Activated T-cell treated with anti-CD3 and anti-CD28 coated beads, Interleukin-2, amount 50 U/mL, for 4 hours (primary cell): ENCODE measurements around the gene NELFCD. TPM values are rescaled to one million over a fixed set of nuclear protein-coding genes. Genes with fewer than 3 reads are reported as not detected.

Source experiments
- ATAC-seq, 2 donors: fragments of 200-7000 bp; cut with Tn5 transposase; one replicate each; pipeline ENCODE4 v1.10.0; 2021
- DNase-seq: peaks from one replicate; pipeline ENCODE4 v3.0.0-alpha.2; 2020
- H3K27me3 Mint-ChIP-seq: one replicate; pipeline ENCODE4 v1.8.0; 2021; ENCODE audit warnings: low read depth, mixed read lengths
- H3K36me3 Mint-ChIP-seq: one replicate; pipeline ENCODE4 v1.8.0; 2022; ENCODE audit warnings: mixed read lengths; ENCODE audit not compliant: insufficient read depth
- H3K4me1 Mint-ChIP-seq: one replicate; pipeline ENCODE4 v1.8.0; 2021; ENCODE audit warnings: low read depth, mixed read lengths
- H3K4me3 Mint-ChIP-seq: one replicate; pipeline ENCODE4 v1.8.0; 2021; ENCODE audit warnings: mild to moderate bottlenecking, moderate library complexity, mixed read lengths
- H3K9me3 Mint-ChIP-seq: one replicate; pipeline ENCODE4 v1.8.0; 2021; ENCODE audit warnings: mixed read lengths
- total RNA-seq, 3 donors: library from RNA; stranded (reverse); gene quantifications; one replicate each; pipeline ENCODE4 v1.2.1, GENCODE V29; 2021

Gene NELFCD
- total RNA-seq, 3 donors from 2014 or later, result 119 to 146 (median 128) TPM

DNA sequence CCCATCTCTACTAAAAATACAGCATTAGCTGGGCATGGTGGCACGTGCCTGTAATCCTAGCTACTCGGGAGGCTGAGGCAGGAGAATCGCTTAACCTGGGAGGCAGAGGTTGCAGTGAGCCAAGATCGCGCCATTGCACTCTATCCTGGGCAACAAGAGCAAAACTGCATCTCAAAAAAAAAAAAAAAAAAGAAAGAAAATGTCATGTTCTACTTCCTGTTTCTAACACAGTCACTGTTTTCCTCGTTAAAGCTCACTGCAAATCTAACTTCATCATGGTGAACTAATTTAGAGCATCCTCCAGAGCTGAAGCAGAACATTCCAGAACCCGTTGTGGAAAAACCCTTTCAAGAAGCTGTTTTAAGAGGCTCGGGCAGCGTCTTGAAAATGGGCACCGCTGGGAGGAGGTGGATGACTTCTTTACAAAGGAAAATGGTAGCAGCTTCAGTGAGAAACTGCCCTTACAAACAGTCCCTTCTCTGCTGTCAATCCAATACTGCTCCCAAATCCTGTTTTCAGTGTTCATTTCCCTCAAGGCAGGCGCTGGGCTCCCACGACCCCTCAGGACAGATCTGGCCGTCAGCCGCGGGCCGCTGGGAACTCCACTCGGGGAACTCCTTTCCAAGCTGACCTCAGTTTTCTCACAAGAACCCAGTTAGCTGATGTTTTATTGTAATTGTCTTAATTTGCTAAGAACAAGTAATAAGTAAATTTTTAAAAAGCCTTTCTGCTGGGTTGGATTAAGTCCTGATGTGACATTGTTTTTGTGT, 13.5 kb downstream of the NELFCD start:
- Mint-ChIP-seq H3K36me3 (peaks cover 49% of the 10 kb centered on the region), H3K27me3 (no peaks in the 10 kb centered on the region), H3K4me3 (no peak overlapping the region), H3K9me3 (no peaks in the 10 kb centered on the region), H3K4me1 (no peaks in the 10 kb centered on the region)
- DNase-seq (no peak), ATAC-seq (no peak)

DNA sequence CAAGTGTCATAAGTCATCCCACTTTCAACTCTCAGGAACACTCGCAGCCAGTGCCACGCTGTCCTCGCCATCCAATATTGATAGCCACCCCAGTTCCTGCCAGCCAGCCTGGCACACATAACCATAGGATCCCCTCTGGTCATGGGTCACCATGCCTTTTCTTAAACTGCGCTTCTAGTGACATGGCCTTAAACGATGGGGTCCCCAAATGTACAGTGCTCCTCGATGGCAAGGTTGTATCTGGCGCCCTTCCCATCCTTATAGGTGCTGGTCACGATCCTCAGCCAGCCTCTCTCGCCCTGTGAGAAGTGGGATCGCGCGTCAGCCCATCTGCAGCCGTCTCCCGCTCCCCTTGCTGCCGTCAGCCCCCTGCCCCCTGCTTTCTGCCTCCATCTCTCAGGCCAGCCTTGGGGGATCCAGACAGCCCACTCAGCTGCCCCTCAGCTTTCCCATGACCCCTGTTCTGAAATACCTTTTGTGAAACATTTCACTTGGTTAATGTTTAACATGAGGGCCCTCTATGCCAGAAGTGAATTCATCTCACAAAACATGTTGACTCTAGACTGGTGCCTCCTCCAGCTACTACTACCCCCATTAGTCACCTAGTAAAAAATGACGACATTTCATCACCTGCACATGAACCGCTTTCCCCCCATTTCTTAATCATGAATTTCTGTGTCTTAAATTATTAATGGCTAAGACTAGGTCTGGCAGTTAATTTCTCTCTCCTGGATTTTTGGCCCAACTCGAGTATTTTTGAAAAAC, 14.6 kb downstream of the NELFCD start:
- Mint-ChIP-seq H3K4me3 (no peak overlapping the region), H3K9me3 (no peaks in the 10 kb centered on the region), H3K36me3 (peaks cover 47% of the 10 kb centered on the region), H3K27me3 (no peaks in the 10 kb centered on the region), H3K4me1 (no peaks in the 10 kb centered on the region)
- ATAC-seq (no peak), DNase-seq (no peak)

DNA sequence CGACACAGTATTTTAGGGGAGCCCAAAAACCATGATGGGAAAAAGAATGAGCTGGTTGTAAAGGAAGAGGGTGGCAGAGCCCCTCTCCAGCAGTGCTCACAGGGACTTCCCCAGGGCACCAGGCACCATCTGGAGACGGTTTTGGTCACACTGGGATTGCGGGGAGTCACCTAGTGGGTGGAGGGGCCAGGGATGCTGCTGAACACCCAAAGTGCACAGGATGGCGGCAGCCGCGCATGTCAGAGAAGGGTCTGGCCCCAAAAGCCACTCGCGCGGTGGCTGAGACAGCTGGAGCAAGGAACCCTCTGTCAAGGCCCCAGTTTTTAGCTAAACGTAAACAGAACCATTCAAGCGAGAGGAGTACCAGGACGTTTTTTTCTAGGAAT, 15.2 kb downstream of the NELFCD start:
- Mint-ChIP-seq H3K4me3 (no peak overlapping the region), H3K9me3 (no peaks in the 10 kb centered on the region)

DNA sequence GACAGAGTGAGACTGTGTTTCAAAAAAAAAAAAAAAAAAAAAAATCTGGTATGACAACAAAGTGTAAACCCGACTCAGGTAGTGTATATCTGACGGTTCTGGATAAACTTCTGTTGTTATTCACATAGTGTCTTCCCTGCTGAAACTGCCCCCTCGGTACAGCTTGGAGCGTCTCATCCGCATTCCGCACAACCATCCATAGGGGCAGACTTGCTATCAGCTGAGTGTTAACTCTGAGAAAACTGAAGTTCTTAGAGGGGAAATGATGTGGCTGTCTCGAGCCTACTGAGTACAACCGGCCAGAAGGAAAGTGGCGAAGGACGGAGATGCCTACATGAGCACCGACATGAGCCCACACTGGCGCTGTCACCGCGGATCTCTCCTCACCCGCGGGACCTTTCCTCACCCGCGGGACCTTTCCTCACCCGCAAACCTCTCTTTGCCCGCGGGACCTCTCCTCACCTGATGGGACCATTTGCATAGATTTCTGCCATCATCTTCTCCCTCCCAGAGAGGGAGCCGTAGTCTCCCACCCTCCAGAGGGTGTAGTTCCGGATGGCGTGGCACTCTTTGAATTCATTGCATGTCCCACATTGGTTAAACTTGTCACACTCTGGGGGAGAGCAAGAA, 16.2 kb downstream of the NELFCD start:
- ATAC-seq (no peak), DNase-seq (no peak)
- Mint-ChIP-seq H3K27me3 (no peaks in the 10 kb centered on the region), H3K4me3 (no peak overlapping the region), H3K4me1 (peaks cover under 1% of the 10 kb centered on the region), H3K36me3 (peaks cover 38% of the 10 kb centered on the region), H3K9me3 (no peaks in the 10 kb centered on the region)

More for the DNA sequence above, 15.2 kb downstream of the NELFCD start:
- Mint-ChIP-seq H3K4me1 (no peaks in the 10 kb centered on the region), H3K27me3 (no peaks in the 10 kb centered on the region), H3K36me3 (peaks cover 43% of the 10 kb centered on the region)
- ATAC-seq (no peak), DNase-seq (no peak)

DNA sequence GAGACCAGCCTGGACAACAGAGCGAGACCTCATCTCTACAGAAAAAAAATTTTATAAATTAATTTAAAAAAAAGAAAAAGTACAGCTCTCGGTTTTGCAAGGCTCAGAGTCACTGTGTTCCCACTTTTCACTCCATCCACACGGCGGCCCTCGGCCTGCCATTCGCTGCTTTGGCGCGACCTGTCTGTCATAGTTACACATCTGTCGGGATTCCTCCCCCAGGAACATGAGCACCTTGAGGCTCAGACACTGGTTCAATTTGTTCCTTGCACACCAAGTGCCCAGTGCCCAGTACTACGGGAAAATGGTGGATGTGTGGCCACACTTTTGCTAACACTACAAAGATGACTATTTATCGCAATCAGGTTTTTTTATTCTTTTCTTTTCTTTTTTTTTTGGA, 17.6 kb downstream of the NELFCD start:
- no peaks in the 10 kb centered on the region for H3K27me3 Mint-ChIP-seq
- no peak for ATAC-seq
- H3K36me3 Mint-ChIP-seq, result peaks cover 26% of the 10 kb centered on the region

DNA sequence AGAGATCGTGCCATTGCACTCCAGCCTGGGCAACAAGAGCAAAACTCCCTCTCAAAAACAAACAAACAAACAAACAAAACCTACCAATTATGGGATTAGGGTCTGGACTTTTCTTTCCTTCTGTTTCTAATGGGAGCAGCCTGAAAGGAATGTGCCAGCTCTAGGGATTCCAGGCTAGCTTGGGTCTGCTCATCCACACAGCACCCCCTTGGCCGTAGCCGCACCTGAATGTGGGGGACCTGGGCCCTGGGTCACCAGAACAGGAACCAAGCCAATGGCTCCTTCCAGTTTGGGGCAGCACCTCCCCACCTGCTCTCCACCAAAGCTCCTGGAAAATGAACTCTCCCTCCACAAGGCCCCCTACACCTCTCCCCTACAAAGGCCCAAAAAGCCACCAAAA, 19.3 kb downstream of the NELFCD start:
- Mint-ChIP-seq H3K4me3 (no peak overlapping the region), H3K27me3 (no peaks in the 10 kb centered on the region), H3K9me3 (no peaks in the 10 kb centered on the region), H3K4me1 (peaks cover 30% of the 10 kb centered on the region), H3K36me3 (peaks cover 21% of the 10 kb centered on the region)
- ATAC-seq (no peak), DNase-seq (no peak)

More for the DNA sequence above, 17.6 kb downstream of the NELFCD start:
- no peak for DNase-seq
- peaks cover 13% of the 10 kb centered on the region for H3K4me1 Mint-ChIP-seq
- H3K9me3 Mint-ChIP-seq, result no peaks in the 10 kb centered on the region
- H3K4me3 Mint-ChIP-seq, result no peak overlapping the region

DNA sequence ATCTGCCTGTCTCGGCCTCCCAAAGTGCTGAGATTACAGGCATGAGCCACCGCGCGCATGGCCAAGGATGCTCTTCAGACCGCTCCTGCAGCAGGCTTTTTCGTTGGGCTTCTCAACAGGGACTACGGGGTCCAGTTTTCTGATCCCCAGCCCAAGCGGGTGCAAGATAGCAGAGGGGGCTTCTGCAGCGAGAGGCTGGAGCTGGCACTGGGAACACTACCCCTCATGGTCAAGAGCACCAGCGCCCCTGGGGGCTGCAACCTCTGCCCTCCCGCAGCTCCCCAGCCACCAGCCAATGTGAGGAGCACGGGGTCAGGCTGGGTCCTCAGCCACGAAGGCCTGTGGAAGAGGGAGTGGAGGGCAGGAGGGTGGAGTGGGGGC, 20.0 kb downstream of the NELFCD start:
- ATAC-seq, result no peak
- H3K36me3 Mint-ChIP-seq, result peaks cover 16% of the 10 kb centered on the region
- H3K4me3 Mint-ChIP-seq, result no peak overlapping the region
- DNase-seq, result no peak
- peaks cover 37% of the 10 kb centered on the region for H3K4me1 Mint-ChIP-seq
- H3K9me3 Mint-ChIP-seq, result no peaks in the 10 kb centered on the region
- no peaks in the 10 kb centered on the region for H3K27me3 Mint-ChIP-seq

DNA sequence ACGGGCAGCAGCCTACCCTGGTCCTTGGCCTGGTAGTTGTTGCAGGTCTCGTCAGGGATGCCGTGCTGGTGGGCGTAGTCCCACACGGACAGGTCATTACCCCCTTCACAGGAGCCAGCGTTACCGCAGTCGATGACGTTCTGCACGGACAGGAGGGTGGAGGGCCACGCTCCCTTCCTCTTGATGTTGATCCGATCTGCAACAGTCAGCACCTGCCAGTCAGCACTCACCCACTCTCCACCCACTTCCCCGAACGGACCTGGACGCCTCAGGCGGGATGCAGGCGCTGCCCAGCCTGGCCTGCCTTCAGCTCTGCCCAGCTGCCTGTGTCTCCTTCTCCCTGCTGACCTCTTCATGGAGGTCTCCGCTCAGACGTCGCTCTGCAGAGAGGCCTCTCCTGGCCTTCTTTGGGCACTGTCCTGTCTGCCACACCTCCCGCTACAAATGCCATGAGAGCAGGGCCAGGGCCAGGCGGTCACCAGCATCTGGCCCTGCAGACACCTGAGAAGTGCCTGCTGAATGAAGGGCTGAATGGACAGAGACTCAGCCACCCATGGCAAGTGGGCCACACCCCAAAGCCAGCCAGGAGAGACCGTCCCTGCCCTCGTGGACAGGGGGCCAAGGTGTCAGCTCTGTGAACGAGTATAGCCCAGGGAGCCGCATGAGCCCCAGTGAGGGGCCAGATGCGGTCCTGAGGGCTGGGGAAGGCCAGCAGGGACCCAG, 20.6 kb downstream of the NELFCD start:
- no peaks in the 10 kb centered on the region for H3K9me3 Mint-ChIP-seq
- H3K4me1 Mint-ChIP-seq, result peaks cover 40% of the 10 kb centered on the region
- DNase-seq (no peak), ATAC-seq (no peak)
- no peaks in the 10 kb centered on the region for H3K27me3 Mint-ChIP-seq
- H3K36me3 Mint-ChIP-seq, result peaks cover 11% of the 10 kb centered on the region
- H3K4me3 Mint-ChIP-seq, result no peak overlapping the region

DNA sequence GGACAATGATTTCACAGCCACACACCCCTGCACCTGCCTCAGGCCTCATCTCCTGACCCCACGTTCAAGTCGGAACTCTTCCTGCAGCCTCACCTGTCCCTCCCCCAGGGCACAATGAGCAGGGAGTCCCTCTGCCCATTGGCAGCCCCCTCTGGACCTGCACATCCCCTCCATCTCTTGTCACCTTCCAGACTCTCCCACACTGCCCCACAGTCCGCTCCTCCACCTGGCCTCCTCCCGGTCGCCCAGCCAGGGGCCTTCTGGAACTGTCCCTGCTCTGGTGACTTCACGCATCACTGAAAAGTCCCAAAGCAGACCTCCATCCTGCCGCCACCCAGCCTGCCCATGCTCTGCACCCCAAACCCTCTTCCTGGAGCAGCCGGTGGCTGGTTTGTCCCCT, 21.3 kb downstream of the NELFCD start:
- no peak for DNase-seq
- ATAC-seq, result no peak
- H3K4me3 Mint-ChIP-seq, result no peak overlapping the region
- peaks cover 40% of the 10 kb centered on the region for H3K4me1 Mint-ChIP-seq
- H3K9me3 Mint-ChIP-seq, result no peaks in the 10 kb centered on the region
- no peaks in the 10 kb centered on the region for H3K27me3 Mint-ChIP-seq
- H3K36me3 Mint-ChIP-seq, result peaks cover 6% of the 10 kb centered on the region

DNA sequence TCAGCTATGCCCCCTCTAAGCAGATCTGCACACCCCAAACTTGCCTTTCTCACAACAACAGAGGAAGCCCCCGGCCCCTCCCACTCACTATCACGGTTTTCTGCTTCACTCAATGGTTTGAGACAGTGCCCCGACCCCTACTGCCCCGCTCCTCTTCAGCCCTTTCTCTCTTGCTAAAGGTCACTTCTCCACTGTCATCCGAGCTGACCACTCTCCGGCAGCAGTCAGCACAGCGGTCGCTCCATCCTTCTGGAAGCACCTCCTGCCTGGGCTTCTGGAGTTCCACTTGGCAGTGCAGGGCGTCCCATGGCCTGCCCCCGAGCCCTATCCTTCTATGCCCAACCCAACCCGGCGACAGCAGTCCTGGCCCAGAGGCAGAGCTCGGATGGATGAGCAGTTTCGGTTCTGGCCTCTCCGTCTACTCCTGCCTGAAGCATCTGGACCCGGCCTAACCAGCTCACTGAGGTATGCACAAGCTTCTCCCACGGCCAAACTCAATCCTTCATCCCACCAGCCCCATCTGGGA, 21.9 kb downstream of the NELFCD start:
- ATAC-seq, result no peak
- no peak for DNase-seq
- no peaks in the 10 kb centered on the region for H3K9me3 Mint-ChIP-seq
- peaks cover 40% of the 10 kb centered on the region for H3K4me1 Mint-ChIP-seq
- no peak overlapping the region for H3K4me3 Mint-ChIP-seq
- no peaks in the 10 kb centered on the region for H3K27me3 Mint-ChIP-seq
- H3K36me3 Mint-ChIP-seq, result peaks cover 2% of the 10 kb centered on the region

DNA sequence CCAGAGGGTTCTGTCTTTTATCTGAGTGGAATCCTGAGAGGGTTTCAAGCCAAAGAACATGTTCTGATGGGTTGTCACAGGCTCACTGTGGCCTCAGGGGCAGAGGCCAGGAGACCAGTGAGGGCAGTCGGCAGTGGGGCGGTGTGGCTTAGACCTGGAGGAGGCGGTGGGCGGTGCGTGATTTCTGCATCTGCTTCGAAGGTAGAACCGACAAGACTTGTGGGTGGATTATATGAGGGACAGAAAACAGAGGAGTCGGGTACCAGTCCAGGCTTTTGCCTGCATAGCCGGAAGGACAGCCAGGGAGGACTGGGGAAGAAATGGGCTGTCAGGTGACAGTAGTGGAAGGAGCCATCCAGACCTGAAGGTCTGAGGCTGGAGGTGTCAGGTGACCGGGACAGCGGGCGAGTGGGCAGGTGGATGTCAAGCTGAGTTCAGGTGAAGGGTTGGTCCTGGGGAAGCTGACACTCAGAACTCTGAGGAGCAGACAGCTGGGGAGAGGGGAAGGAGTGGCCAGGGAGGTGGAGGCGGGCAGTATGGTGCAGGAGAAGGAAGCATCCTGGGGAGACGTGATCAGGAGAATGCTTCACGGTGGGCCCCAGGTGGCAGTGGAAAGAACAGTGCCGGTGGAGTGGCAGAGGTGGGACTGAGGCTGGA, 22.9 kb downstream of the NELFCD start:
- H3K36me3 Mint-ChIP-seq, result no peaks in the 10 kb centered on the region
- no peaks in the 10 kb centered on the region for H3K9me3 Mint-ChIP-seq
- ATAC-seq (no peak), DNase-seq (no peak)
- H3K4me3 Mint-ChIP-seq, result peak overlapping the region; percentile 77
- no peaks in the 10 kb centered on the region for H3K27me3 Mint-ChIP-seq
- H3K4me1 Mint-ChIP-seq, result peaks cover 40% of the 10 kb centered on the region

DNA sequence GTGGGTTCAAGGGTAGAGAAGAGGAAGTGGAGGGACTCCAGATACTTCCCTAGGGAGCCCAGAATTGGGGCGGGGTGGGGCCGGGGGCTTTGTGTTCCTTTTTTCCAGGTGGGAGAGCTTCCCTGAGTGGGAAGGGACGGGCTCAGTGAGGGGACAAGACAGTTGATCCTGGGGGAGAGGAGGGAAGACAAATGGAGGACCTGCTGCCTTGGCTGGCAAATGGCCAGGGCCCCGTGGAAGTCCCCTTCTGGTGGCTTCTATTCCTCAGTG, 23.4 kb downstream of the NELFCD start:
- ATAC-seq (no peak), DNase-seq (peak; percentile 47)
- H3K4me3 Mint-ChIP-seq, result peak overlapping the region; percentile 77
- H3K9me3 Mint-ChIP-seq, result no peaks in the 10 kb centered on the region
- no peaks in the 10 kb centered on the region for H3K27me3 Mint-ChIP-seq
- H3K36me3 Mint-ChIP-seq, result no peaks in the 10 kb centered on the region
- H3K4me1 Mint-ChIP-seq, result peaks cover 40% of the 10 kb centered on the region

DNA sequence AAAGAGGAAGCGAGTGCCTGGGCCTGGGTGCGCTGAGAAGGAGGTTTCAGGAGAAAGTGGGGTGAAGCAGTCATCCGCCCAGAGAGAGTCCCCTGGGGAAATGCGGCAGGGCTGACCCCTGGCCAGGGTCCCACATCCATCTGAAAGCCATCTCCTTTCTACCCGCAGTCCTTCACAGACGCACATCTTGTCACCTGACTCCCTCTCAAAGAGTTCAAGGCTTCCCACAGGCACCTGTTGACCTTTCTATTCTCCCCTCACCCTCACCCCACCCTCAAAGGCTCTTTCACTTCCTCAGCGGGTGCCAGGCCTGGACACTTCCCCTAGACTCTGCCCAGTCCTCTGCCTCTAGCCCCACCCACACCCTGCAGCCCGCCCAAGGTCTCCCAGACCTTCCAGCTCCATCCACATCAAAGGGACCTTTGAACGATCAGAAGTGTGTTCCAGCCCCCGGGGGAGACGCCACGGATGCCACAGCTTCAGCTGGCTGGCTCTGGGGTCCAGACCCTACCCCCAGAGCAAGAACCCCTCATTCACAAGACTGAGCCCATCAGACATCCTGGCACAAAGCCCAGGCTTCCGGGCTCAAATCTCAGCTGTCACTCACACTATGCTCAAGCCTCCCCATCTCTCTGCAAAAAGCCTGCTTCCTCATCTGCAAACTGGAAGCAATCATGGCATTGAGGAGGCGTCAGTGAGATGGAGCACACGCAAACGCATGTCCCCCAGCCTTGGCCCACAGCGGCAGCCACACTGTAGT, 23.9 kb downstream of the NELFCD start:
- DNase-seq, result no peak
- H3K27me3 Mint-ChIP-seq, result no peaks in the 10 kb centered on the region
- peaks cover 40% of the 10 kb centered on the region for H3K4me1 Mint-ChIP-seq
- peak overlapping the region; percentile 77 for H3K4me3 Mint-ChIP-seq
- no peaks in the 10 kb centered on the region for H3K36me3 Mint-ChIP-seq
- no peaks in the 10 kb centered on the region for H3K9me3 Mint-ChIP-seq
- ATAC-seq, result peak; percentile 7 to 26
